SK-N-SH (cell line): Measurements from ENCODE around the gene MYCL. TPM values are rescaled to one million over a fixed set of nuclear protein-coding genes. Genes with fewer than 3 reads are reported as not detected.

Experiments used
- CTCF ChIA-PET: fragments of 300-600, 350-600 bp; formaldehyde crosslinking; extraction: SDS; loops from one replicate; lab custom pipeline; 2021; lab: Yijun Ruan, JAX
- POLR2A ChIA-PET: fragments of 350-600 bp; sonication (Branson Sonifier 250); formaldehyde crosslinking; extraction: SDS; loops from one replicate; lab custom pipeline; 2020; ENCODE audit warnings: antibody characterized with exemption, inconsistent platforms; lab: Yijun Ruan, JAX
- DNase-seq: peaks from one replicate; pipeline ENCODE4 v3.0.0; 2012
- H2AFZ ChIP-seq: fragments of 200-600 bp; sonication (generic); 2 replicates; pipeline ENCODE4 v1.8.1; 2016; ENCODE audit warnings: antibody characterized with exemption, mild to moderate bottlenecking, low read depth
- H3F3A ChIP-seq: fragments of 200-600 bp; sonication (generic); replicated peaks from 2 replicates; pipeline ENCODE3; 2016; ENCODE audit warnings: antibody characterized with exemption, mild to moderate bottlenecking; ENCODE audit not compliant: insufficient read depth
- H3K27ac ChIP-seq, 2 experiments: fragments of 200-500 bp in 1 of 2; fragments of 200-600 bp in 1 of 2; sonication (Bioruptor generic) in 1 of 2; sonication (generic), shearing (Covaris generic) in 1 of 2; 2 replicates each; pipeline versions ENCODE4 v1.5.1 to v1.6.1; 2014 to 2016; ENCODE audit warnings: low read depth in 2 of 2, inconsistent platforms in 1 of 2, low read length in 1 of 2, mild to moderate bottlenecking in 1 of 2, mixed read lengths in 1 of 2
- H3K27me3 ChIP-seq: fragments of 200-600 bp; sonication (generic), shearing (Covaris generic); 2 replicates; pipeline ENCODE4 v1.6.1; 2016; ENCODE audit warnings: mixed run types; ENCODE audit not compliant: insufficient read depth
- H3K36me3 ChIP-seq, 2 experiments: fragments of 200-500 bp in 1 of 2; fragments of 200-600 bp in 1 of 2; sonication (Bioruptor generic) in 1 of 2; sonication (generic) in 1 of 2; replicated peaks in 1 of 2; 2 replicates each; pipeline versions ENCODE3 to v1.5.1; 2014 to 2016; ENCODE audit warnings: low read length in 1 of 2, mild to moderate bottlenecking in 1 of 2; ENCODE audit not compliant: insufficient read depth in 2 of 2, control insufficient read depth in 1 of 2
- H3K4me1 ChIP-seq, 2 experiments: fragments of 200-500 bp in 1 of 2; fragments of 200-600 bp in 1 of 2; sonication (Bioruptor generic) in 1 of 2; sonication (generic), shearing (Covaris generic) in 1 of 2; 2 replicates each; pipeline versions ENCODE4 v1.5.1 to v1.6.1; 2014 to 2016; ENCODE audit warnings: low read depth in 1 of 2, low read length in 1 of 2, mixed run types in 1 of 2; ENCODE audit not compliant: insufficient read depth in 2 of 2, control insufficient read depth in 1 of 2
- H3K4me2 ChIP-seq: fragments of 200-600 bp; sonication (generic), shearing (Covaris generic); 2 replicates; pipeline ENCODE4 v1.6.1; 2017; ENCODE audit warnings: mixed run types
- H3K4me3 ChIP-seq, 2 experiments: fragments of 200-500 bp in 1 of 2; fragments of 200-600 bp in 1 of 2; sonication (Bioruptor generic) in 1 of 2; sonication (generic), shearing (Covaris generic) in 1 of 2; 2 replicates each; pipeline versions ENCODE4 v1.5.1 to v1.8.1; 2014 to 2016; ENCODE audit warnings: low read depth in 2 of 2, inconsistent platforms in 1 of 2, low read length in 1 of 2, mild to moderate bottlenecking in 1 of 2, mixed read lengths in 1 of 2, moderate library complexity in 1 of 2
- H3K79me2 ChIP-seq: fragments of 200-600 bp; sonication (generic); 2 replicates; pipeline ENCODE4 v1.8.1; 2017; ENCODE audit warnings: mild to moderate bottlenecking; ENCODE audit not compliant: insufficient read depth
- H3K9ac ChIP-seq: fragments of 200-600 bp; sonication (generic); 2 replicates; pipeline ENCODE4 v1.6.1; 2017; ENCODE audit warnings: mixed run types
- H3K9me2 ChIP-seq: fragments of 200-600 bp; sonication (generic); 2 replicates; pipeline ENCODE4 v1.6.1; 2017; ENCODE audit warnings: mixed run types
- H3K9me3 ChIP-seq: fragments of 200-600 bp; sonication (generic); 2 replicates; pipeline ENCODE4 v1.6.1; 2017; ENCODE audit warnings: mixed run types, mild to moderate bottlenecking, moderate library complexity
- H4K20me1 ChIP-seq: fragments of 200-600 bp; sonication (generic); 2 replicates; pipeline ENCODE4 v1.6.1; 2017; ENCODE audit warnings: mild to moderate bottlenecking, mixed run types; ENCODE audit not compliant: insufficient read depth
- CHD2 ChIP-seq: fragments of 150-350 bp; IDR thresholded peaks from 2 replicates; pipeline ENCODE4 v1.6.1; 2018; ENCODE audit warnings: low read length; ENCODE audit not compliant: partially characterized antibody
- ELF1 ChIP-seq: IDR thresholded peaks from 2 replicates; pipeline ENCODE4 v1.4.0; 2012
- EZH2phosphoT487 ChIP-seq: fragments of 200-600 bp; sonication (generic); IDR thresholded peaks from 2 replicates; pipeline ENCODE4 v1.6.1; 2017; ENCODE audit warnings: low read depth, mixed run types, mild to moderate bottlenecking, antibody characterized with exemption, moderate library complexity, borderline replicate concordance
- GABPA ChIP-seq: IDR thresholded peaks from 2 replicates; pipeline ENCODE4 v1.4.0; 2012; ENCODE audit warnings: low read depth, mild to moderate bottlenecking
- JUND ChIP-seq: IDR thresholded peaks from 2 replicates; pipeline ENCODE4 v1.4.0; 2012
- MEF2A ChIP-seq: IDR thresholded peaks from 2 replicates; pipeline ENCODE4 v1.4.0; 2012; ENCODE audit warnings: low read depth, borderline replicate concordance
- NRF1 ChIP-seq: IDR thresholded peaks from 2 replicates; pipeline ENCODE4 v1.6.1; 2012; ENCODE audit warnings: low read depth, mild to moderate bottlenecking, low read length
- POLR2AphosphoS5 ChIP-seq: IDR thresholded peaks from 2 replicates; pipeline ENCODE4 v1.6.1; 2012; ENCODE audit warnings: low read depth, low read length
- RCOR1 ChIP-seq: fragments of 150-350 bp; IDR thresholded peaks from 2 replicates; pipeline ENCODE4 v1.6.1; 2017; ENCODE audit warnings: antibody characterized with exemption, low read length
- SIN3A ChIP-seq: IDR thresholded peaks from 2 replicates; pipeline ENCODE4 v1.6.1; 2012; ENCODE audit warnings: low read depth, mild to moderate bottlenecking, low read length, moderate library complexity, borderline replicate concordance
- SMC3 ChIP-seq: IDR thresholded peaks from 2 replicates; pipeline ENCODE4 v1.6.1; 2012; ENCODE audit warnings: low read depth, low read length, improper control_type of control experiment
- TCF12 ChIP-seq: IDR thresholded peaks from 2 replicates; pipeline ENCODE4 v1.4.0; 2012
- YY1 ChIP-seq: IDR thresholded peaks from 2 replicates; pipeline ENCODE4 v1.4.0; 2012; ENCODE audit warnings: low read depth, mild to moderate bottlenecking
- WGBS: methylation state at CpG from one replicate; pipeline ENCODE4 v1.1.6; 2017; ENCODE audit warnings: low lambda C conversion rate; 5-methylcytosine and 5-hydroxymethylcytosine counted together
- polyA plus RNA-seq, 3 experiments: library from polyadenylated mRNA; depleted of rRNA; stranded (reverse); fragments of >200 nt; gene quantifications; 2 replicates each; pipeline ENCODE4 v1.2.3, GENCODE V29; 2012
- TF ChIP-seq, protein P1 (sequence below): fragments of 150-350 bp; IDR thresholded peaks from 2 replicates; pipeline ENCODE4 v1.6.1; 2017; ENCODE audit warnings: antibody characterized with exemption, low read length, low read depth, borderline replicate concordance
- TF ChIP-seq, protein P2 (sequence below): fragments of 150-350 bp; IDR thresholded peaks from 2 replicates; pipeline ENCODE4 v1.6.1; 2016; ENCODE audit warnings: mild to moderate bottlenecking, low read depth, low read length
- TF ChIP-seq, protein P3 (sequence below): IDR thresholded peaks from 2 replicates; pipeline ENCODE4; 2012

MYCL gene
- polyA plus RNA-seq, 1 of the 3 experiments (the other 2 are of a cell fraction), result 0.48 TPM

DNA sequence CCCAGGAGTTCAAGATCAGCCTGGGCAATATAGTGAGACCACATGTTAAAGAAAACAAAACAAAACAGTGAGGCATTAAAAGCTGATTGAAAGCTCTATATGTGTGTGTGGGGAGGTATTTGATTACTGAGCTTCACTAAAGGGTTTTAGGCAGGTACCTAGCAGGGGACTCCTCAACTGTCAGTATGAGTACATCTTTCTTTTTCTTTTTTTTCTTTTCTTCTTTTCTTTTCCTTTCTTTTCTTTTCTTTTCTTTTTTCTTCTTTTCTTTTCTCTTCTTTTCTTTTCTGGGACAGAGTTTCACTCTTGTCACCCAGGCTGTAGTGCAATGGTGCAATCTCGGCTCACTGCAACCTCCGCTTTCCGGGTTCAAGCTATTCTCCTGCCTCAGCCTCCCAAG is 8.5 kb upstream of the MYCL start:
- ChIA-PET POLR2A (interaction anchor here (0.7 kb wide), 1 partner anchor 14 kb away, joined by 3 read pairs; no protein-coding TSS in a partner anchor), CTCF (interaction anchor here (0.9 to 2.6 kb wide), 7 partner anchors 8 to 122 kb away, joined by 3 to 16 read pairs (median 6); partner anchors contain the start of gene MYCL)
- DNase-seq, result no peak
- Histone ChIP-seq H3K9me2 (no peaks in the 10 kb centered on the region), H3K27me3 (no peaks in the 10 kb centered on the region), H3K9ac (no peak overlapping the region), H3K27ac (no peak overlapping the region), H3K36me3 (no peaks in the 10 kb centered on the region), H2AFZ (no peak overlapping the region), H3F3A (no peaks in the 10 kb centered on the region), H3K4me2 (no peak overlapping the region), H4K20me1 (no peaks in the 10 kb centered on the region), H3K4me3 (no peak overlapping the region), H3K4me1 (no peaks in the 10 kb centered on the region), H3K79me2 (no peaks in the 10 kb centered on the region), H3K9me3 (no peaks in the 10 kb centered on the region)
- TF ChIP-seq NRF1, result no peak
- no peak for TF ChIP-seq YY1
- TF ChIP-seq SMC3, result no peak
- TF ChIP-seq JUND, result no peak
- no peak for TF ChIP-seq RCOR1
- 94% methylated on average over 3 of the region's 3 CpGs for WGBS

DNA sequence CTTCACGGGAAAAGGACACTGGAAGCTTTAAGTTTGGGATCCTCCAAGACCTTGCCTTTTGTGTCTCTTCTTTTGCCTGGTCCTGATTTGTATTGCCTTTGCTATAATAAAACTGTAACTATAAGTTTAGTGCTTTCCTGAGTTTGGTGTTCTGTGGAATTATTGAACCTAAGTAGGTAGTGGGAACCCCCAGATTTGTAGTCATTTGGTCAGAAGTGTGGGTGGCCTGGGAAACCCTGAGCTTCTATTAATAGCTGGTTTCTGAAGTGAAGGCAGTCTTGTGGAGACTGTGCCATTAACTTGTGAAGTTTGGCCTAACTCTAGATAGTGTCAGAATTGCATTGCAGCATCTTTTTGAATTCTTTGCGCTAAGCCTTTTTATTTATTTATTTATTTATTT is 6.8 kb upstream of the MYCL start:
- no peak for DNase-seq
- H3K4me3 ChIP-seq, result no peak overlapping the region
- no peaks in the 10 kb centered on the region for H3F3A ChIP-seq
- H2AFZ ChIP-seq, result no peak overlapping the region
- no peak overlapping the region for H3K27ac ChIP-seq
- H3K9me2 ChIP-seq, result no peaks in the 10 kb centered on the region
- POLR2A ChIA-PET, result no interaction called here
- H3K4me2 ChIP-seq, result no peak overlapping the region
- CTCF ChIA-PET, result interaction anchor here (0.7 to 3.3 kb wide), 4 partner anchors 11 to 92 kb away, joined by 3 to 11 read pairs (median 6); no protein-coding TSS in a partner anchor
- H3K9me3 ChIP-seq, result no peaks in the 10 kb centered on the region
- peaks cover 7% of the 10 kb centered on the region; the same call in 1 of the 2 replicates for H3K27me3 ChIP-seq
- no peak for TF ChIP-seq GABPA
- no peaks in the 10 kb centered on the region for H3K36me3 ChIP-seq
- 46% methylated on average over 2 of the region's 2 CpGs for WGBS
- H4K20me1 ChIP-seq, result no peaks in the 10 kb centered on the region
- no peaks in the 10 kb centered on the region for H3K4me1 ChIP-seq
- H3K9ac ChIP-seq, result no peak overlapping the region
- no peaks in the 10 kb centered on the region for H3K79me2 ChIP-seq

DNA sequence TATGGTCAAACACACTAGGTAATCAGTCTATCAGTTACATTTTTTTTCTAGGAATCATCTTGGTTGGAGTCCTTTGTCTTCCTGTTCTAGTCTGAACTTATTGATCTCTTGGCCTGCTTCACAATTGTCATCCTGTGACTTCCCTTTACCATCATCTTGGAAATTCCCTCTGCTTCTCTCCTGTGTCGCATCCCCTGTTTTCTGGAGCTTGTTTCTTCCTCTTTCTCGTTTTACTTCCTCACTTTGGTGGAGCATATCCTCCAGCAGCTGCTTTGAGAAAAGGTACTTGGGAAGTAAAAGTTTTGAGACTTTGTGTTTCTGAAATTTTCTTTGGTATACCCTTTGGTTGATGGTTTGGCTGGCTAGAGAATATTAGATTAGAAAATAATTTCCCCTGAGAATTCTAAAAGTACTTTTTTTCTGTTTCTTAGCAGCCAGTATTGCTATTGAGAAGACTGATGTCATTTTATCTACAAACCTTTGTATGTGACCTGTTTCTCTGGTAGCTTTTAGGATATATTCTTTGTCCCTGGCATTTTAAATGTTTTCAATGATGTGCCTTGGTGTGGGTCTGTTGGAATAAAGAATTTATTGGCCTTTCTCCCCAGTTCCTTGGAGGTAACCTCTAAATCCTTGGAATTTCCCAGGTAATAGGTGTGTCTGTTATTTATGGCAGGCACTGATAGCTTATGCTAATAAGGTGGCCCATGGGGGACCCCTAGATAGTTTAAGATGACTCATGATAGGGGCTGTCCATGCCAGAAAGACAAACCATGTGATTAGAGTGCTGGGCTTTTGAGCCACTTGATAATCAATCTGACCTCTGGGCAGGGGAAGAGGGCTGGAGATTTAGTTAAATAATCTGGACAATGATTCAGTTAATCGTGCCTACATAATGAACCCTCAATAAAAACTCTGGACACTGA is 6.1 kb upstream of the MYCL start:
- H3F3A ChIP-seq, result no peaks in the 10 kb centered on the region
- ChIA-PET POLR2A (no interaction called here), CTCF (interaction anchor here (0.6 to 3.3 kb wide), 6 partner anchors 12 to 125 kb away, joined by 3 to 11 read pairs (median 4); no protein-coding TSS in a partner anchor)
- no peak overlapping the region for H2AFZ ChIP-seq
- H3K79me2 ChIP-seq, result no peaks in the 10 kb centered on the region
- no peak overlapping the region for H3K4me2 ChIP-seq
- no peaks in the 10 kb centered on the region; a peak in 1 of 4 replicates for H3K4me1 ChIP-seq
- H3K9ac ChIP-seq, result no peak overlapping the region
- H3K4me3 ChIP-seq, result no peak overlapping the region
- H4K20me1 ChIP-seq, result no peaks in the 10 kb centered on the region
- no peaks in the 10 kb centered on the region for H3K9me3 ChIP-seq
- H3K27ac ChIP-seq, result no peak overlapping the region
- no peaks in the 10 kb centered on the region for H3K9me2 ChIP-seq
- peaks cover 12% of the 10 kb centered on the region; the same call in 1 of the 2 replicates for H3K27me3 ChIP-seq
- 54% methylated on average over 3 of the region's 3 CpGs for WGBS
- no peak for DNase-seq
- TF ChIP-seq NRF1, result no peak
- TF ChIP-seq TCF12, result no peak
- TF ChIP-seq, protein P1, sequence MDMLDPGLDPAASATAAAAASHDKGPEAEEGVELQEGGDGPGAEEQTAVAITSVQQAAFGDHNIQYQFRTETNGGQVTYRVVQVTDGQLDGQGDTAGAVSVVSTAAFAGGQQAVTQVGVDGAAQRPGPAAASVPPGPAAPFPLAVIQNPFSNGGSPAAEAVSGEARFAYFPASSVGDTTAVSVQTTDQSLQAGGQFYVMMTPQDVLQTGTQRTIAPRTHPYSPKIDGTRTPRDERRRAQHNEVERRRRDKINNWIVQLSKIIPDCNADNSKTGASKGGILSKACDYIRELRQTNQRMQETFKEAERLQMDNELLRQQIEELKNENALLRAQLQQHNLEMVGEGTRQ, result no peak
- TF ChIP-seq CHD2, result no peak
- TF ChIP-seq ELF1, result no peak
- no peak for TF ChIP-seq SMC3
- TF ChIP-seq GABPA, result no peak
- TF ChIP-seq, protein P2, sequence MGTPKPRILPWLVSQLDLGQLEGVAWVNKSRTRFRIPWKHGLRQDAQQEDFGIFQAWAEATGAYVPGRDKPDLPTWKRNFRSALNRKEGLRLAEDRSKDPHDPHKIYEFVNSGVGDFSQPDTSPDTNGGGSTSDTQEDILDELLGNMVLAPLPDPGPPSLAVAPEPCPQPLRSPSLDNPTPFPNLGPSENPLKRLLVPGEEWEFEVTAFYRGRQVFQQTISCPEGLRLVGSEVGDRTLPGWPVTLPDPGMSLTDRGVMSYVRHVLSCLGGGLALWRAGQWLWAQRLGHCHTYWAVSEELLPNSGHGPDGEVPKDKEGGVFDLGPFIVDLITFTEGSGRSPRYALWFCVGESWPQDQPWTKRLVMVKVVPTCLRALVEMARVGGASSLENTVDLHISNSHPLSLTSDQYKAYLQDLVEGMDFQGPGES, result no peak
- TF ChIP-seq EZH2phosphoT487, result no peak
- no peak for TF ChIP-seq POLR2AphosphoS5
- TF ChIP-seq MEF2A, result no peak
- TF ChIP-seq SIN3A, result no peak
- TF ChIP-seq, protein P3, sequence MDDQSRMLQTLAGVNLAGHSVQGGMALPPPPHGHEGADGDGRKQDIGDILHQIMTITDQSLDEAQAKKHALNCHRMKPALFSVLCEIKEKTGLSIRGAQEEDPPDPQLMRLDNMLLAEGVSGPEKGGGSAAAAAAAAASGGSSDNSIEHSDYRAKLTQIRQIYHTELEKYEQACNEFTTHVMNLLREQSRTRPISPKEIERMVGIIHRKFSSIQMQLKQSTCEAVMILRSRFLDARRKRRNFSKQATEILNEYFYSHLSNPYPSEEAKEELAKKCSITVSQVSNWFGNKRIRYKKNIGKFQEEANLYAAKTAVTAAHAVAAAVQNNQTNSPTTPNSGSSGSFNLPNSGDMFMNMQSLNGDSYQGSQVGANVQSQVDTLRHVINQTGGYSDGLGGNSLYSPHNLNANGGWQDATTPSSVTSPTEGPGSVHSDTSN, result no peak
- no peak for TF ChIP-seq RCOR1
- H3K36me3 ChIP-seq, result no peaks in the 10 kb centered on the region
